GM18867 (cell line): ENCODE results near the gene PTGR2.
A peak's percentile ranks its signal among the peaks of the same experiment; 100 is the strongest.
"Not testable (repeated sequence)": the region's sequence is repeated elsewhere in the genome, so short reads cannot be mapped to it uniquely, and the experiment has no call there.

Experiments used
- ATAC-seq: cut with Tn5 transposase; IDR thresholded peaks from one replicate; pipeline ENCODE4 v1.9.1; 2021; ENCODE audit warnings: mild to moderate bottlenecking, moderate library complexity; ENCODE audit not compliant: unreplicated experiment

Gene PTGR2

GRCh38 chr14:73829526-73830431, 21.9 kb upstream of the PTGR2 start:
- ATAC-seq = peak; percentile 66

GRCh38 chr14:73833034-73833433, 18.6 kb upstream of the PTGR2 start:
- no peak for ATAC-seq

GRCh38 chr14:73833530-73834260, 17.9 kb upstream of the PTGR2 start:
- no peak for ATAC-seq

GRCh38 chr14:73834261-73834625, 17.4 kb upstream of the PTGR2 start:
- no peak for ATAC-seq

- not testable (repeated sequence) for ATAC-seq
These were observed 13.2 kb upstream of the PTGR2 start for GRCh38 chr14:73838293-73839034.

- ATAC-seq = no peak
These were observed 9.4 kb upstream of the PTGR2 start for GRCh38 chr14:73842201-73842600.

GRCh38 chr14:73842851-73843250, 8.8 kb upstream of the PTGR2 start:
- ATAC-seq = no peak

GRCh38 chr14:73843296-73843695, 8.3 kb upstream of the PTGR2 start:
- ATAC-seq = no peak

- no peak for ATAC-seq
These were observed 4.7 kb upstream of the PTGR2 start for GRCh38 chr14:73846947-73847346.

GRCh38 chr14:73851000-73851399, 631 bp upstream of the PTGR2 start:
- no peak for ATAC-seq

- no peak for ATAC-seq
These were observed 7.5 kb downstream of the PTGR2 start for GRCh38 chr14:73859145-73859544.

GRCh38 chr14:73861073-73861472, 9.4 kb downstream of the PTGR2 start:
- ATAC-seq = no peak

- no peak for ATAC-seq
These were observed 10.8 kb downstream of the PTGR2 start for GRCh38 chr14:73862480-73862879.

- ATAC-seq = no peak
These were observed 11.6 kb downstream of the PTGR2 start for GRCh38 chr14:73863209-73863608.

GRCh38 chr14:73865534-73866113, 14.0 kb downstream of the PTGR2 start:
- no peak for ATAC-seq

GRCh38 chr14:73869754-73870153, 18.1 kb downstream of the PTGR2 start:
- ATAC-seq = not testable (repeated sequence)

- ATAC-seq = no peak
These were observed 19.0 kb downstream of the PTGR2 start for GRCh38 chr14:73870525-73871235.

GRCh38 chr14:73873660-73874059, 22.0 kb downstream of the PTGR2 start:
- no peak for ATAC-seq

- no peak for ATAC-seq
These were observed 26.2 kb downstream of the PTGR2 start for GRCh38 chr14:73877790-73878189.

GRCh38 chr14:73878436-73878835, 26.8 kb downstream of the PTGR2 start:
- no peak for ATAC-seq
